ENCODE results near the gene NDUFA9. TPM values are rescaled to one million over a fixed set of nuclear protein-coding genes. Genes with fewer than 3 reads are reported as not detected.

Gene NDUFA9
- total and polyA plus RNA-seq, 9 of the 15 experiments (the other 6 are each of a cell fraction or from before 2014, with no cell fraction given): 54.8 to 331 (median 108) TPM

GRCh38 chr12:4643747-4644146, 5.2 kb upstream of the NDUFA9 start:
- BruUV-seq (replicated peaks): no TSS peak
- Histone ChIP-seq H3K27ac (ENCODE audit: extremely low read depth, low read depth, low read length) (no peak overlapping the region), H3K27me3 (ENCODE audit: control insufficient read depth in 2 of 2, insufficient read depth in 2 of 2, low read length in 2 of 2) (no peaks in the 10 kb centered on the region; a peak in 3 of 5 replicates), H3K4me3 (no peak overlapping the region), H3K4me1 (replicated peaks in 1 of 2; ENCODE audit: control insufficient read depth in 2 of 2, insufficient read depth in 2 of 2, low read length in 2 of 2) (no peaks in the 10 kb centered on the region), H3K4me2 (ENCODE audit: insufficient read depth, low read length) (no peak overlapping the region), H3K9ac (ENCODE audit: insufficient read depth in 1 of 2, low read depth in 2 of 2, low read length in 2 of 2) (no peak overlapping the region), H2AFZ (ENCODE audit: low read depth, low read length) (no peak overlapping the region), H3K79me2 (ENCODE audit: control insufficient read depth, insufficient read depth, low read length) (peaks cover 3% of the 10 kb centered on the region; the same call in 2 of the 3 replicates), H3K9me3 (replicated peaks; ENCODE audit: control insufficient read depth, insufficient read depth, low read depth, low read length) (no peaks in the 10 kb centered on the region), H4K20me1 (replicated peaks; ENCODE audit: control insufficient read depth, insufficient read depth, low read length) (no peaks in the 10 kb centered on the region), H3K9me1 (ENCODE audit: control insufficient read depth, insufficient read depth, low read length) (no peaks in the 10 kb centered on the region), H3K36me3 (ENCODE audit: control insufficient read depth, insufficient read depth, low read length) (no peaks in the 10 kb centered on the region)
- TF ChIP-seq KAT7 (CRISPR knock-in tag; IDR thresholded peaks at IDR 0.05; ENCODE audit: borderline replicate concordance) (no peak), RBM25 (IDR thresholded peaks at IDR 0.05; ENCODE audit: low read depth, low read length, severe bottlenecking) (no peak), MBD2 (IDR thresholded peaks at IDR 0.05; ENCODE audit: borderline replicate concordance, low read depth) (no peak), THRB (CRISPR knock-in tag; conservative IDR thresholded peaks at IDR 0.05) (no peak)
- ATAC-seq (no peak), FAIRE-seq (no peak), DNase-seq (ENCODE audit: extremely low read depth in 1 of 4, low spot score in 3 of 4) (no peak)
- intact Hi-C loops (cut with micrococcal nuclease) (loop anchor here (10.0 kb wide), 1 partner anchor 99 kb away; no protein-coding TSS in a partner anchor), in situ Hi-C loops (cut with MboI) (no loop called here)
- POLR2A ChIA-PET: no interaction called here
- CTCF ChIA-PET (ENCODE audit: low intra/inter-chr PET ratio): no interaction called here
- 2% methylated on average over 6 of the region's 6 CpGs for WGBS (ENCODE audit: insufficient coverage, low coverage, missing lambda C conversion rate)

- Histone ChIP-seq H3K27me3 (ENCODE audit: control insufficient read depth in 2 of 2, insufficient read depth in 2 of 2, low read length in 2 of 2) (no peaks in the 10 kb centered on the region; a peak in 2 of 5 replicates), H3K4me2 (ENCODE audit: insufficient read depth, low read length) (no peak overlapping the region), H3K9me1 (ENCODE audit: control insufficient read depth, insufficient read depth, low read length) (no peaks in the 10 kb centered on the region), H3K4me1 (replicated peaks in 1 of 2; ENCODE audit: control insufficient read depth in 2 of 2, insufficient read depth in 2 of 2, low read length in 2 of 2) (no peaks in the 10 kb centered on the region), H3K27ac (ENCODE audit: extremely low read depth, low read depth, low read length) (no peak overlapping the region), H3K79me2 (ENCODE audit: control insufficient read depth, insufficient read depth, low read length) (peaks cover 16% of the 10 kb centered on the region), H3K36me3 (ENCODE audit: control insufficient read depth, insufficient read depth, low read length) (no peaks in the 10 kb centered on the region), H3K9me3 (replicated peaks; ENCODE audit: control insufficient read depth, insufficient read depth, low read depth, low read length) (no peaks in the 10 kb centered on the region), H3K9ac (ENCODE audit: insufficient read depth in 1 of 2, low read depth in 2 of 2, low read length in 2 of 2) (no peak overlapping the region), H4K20me1 (replicated peaks; ENCODE audit: control insufficient read depth, insufficient read depth, low read length) (no peaks in the 10 kb centered on the region), H3K4me3 (no peak overlapping the region), H2AFZ (ENCODE audit: low read depth, low read length) (no peak overlapping the region)
- POLR2A ChIA-PET: interaction anchor here (0.7 kb wide), 2 partner anchors 16 to 419 kb away, joined by 3 read pairs; no protein-coding TSS in a partner anchor
- WGBS (ENCODE audit: insufficient coverage, low coverage, missing lambda C conversion rate): 27% methylated on average over 1 of the region's 1 CpG
- DNase-seq (ENCODE audit: extremely low read depth in 1 of 4, low spot score in 3 of 4) (no peak), FAIRE-seq (no peak), ATAC-seq (no peak)
- BruUV-seq (replicated peaks): no TSS peak
- in situ Hi-C loops (cut with MboI) (no loop called here), intact Hi-C loops (cut with micrococcal nuclease) (loop anchor here (10.0 kb wide), 1 partner anchor 100 kb away; no protein-coding TSS in a partner anchor)
- TF ChIP-seq RBM34 (IDR thresholded peaks at IDR 0.05; ENCODE audit: borderline replicate concordance, insufficient read depth, low read length) (no peak), RFX1 (IDR thresholded peaks at IDR 0.05) (peak; percentile 63)
- CTCF ChIA-PET (ENCODE audit: low intra/inter-chr PET ratio): no interaction called here
Measured at GRCh38 chr12:4645023-4645422, 3.9 kb upstream of the NDUFA9 start.
